Body of pancreas (tissue), 4 donors: ENCODE results near the gene MAP4K2.

ENCODE experiments used
- CTCF ChIP-seq, 7 experiments: fragments of 450-650 bp in 4 of 7; fragments of 200-600 bp in 3 of 7; sonication (generic) in 3 of 7; IDR thresholded peaks; one replicate each; pipeline ENCODE4 v1.5.1; 2016 to 2019; ENCODE audit warnings: antibody characterized with exemption in 7 of 7
- POLR2A ChIP-seq, 3 donors: fragments of 450-650 bp; IDR thresholded peaks; one replicate each; pipeline ENCODE4 v1.6.1; 2016; ENCODE audit warnings: antibody characterized with exemption in 3 of 3, mild to moderate bottlenecking in 2 of 3

GRCh38 chr11:64803846-64804345, 882 bp upstream of the MAP4K2 start:
- no peak for TF ChIP-seq CTCF (IDR thresholded peaks at IDR 0.05)
- TF ChIP-seq POLR2A (IDR thresholded peaks at IDR 0.05): no peak
